Loucy (cell line): ENCODE measurements around the gene GRIP2.
A peak's percentile ranks its signal among the peaks of the same experiment; 100 is the strongest.

Experiments used
- H2AFZ ChIP-seq: fragments of 200-600 bp; sonication (generic); 2 replicates; pipeline ENCODE4 v1.6.0; 2016; ENCODE audit warnings: antibody characterized with exemption, mild to moderate bottlenecking, low read length, moderate library complexity
- H3F3A ChIP-seq: fragments of 200-600 bp; 2 replicates; pipeline ENCODE4 v1.6.0; 2016; ENCODE audit warnings: antibody characterized with exemption, low read depth, mild to moderate bottlenecking
- H3K27me3 ChIP-seq: fragments of 200-600 bp; sonication (generic); 2 replicates; pipeline ENCODE4 v1.6.1; 2014; ENCODE audit warnings: low read length, mild to moderate bottlenecking; ENCODE audit not compliant: insufficient read depth, poor library complexity, severe bottlenecking
- H3K36me3 ChIP-seq: fragments of 200-600 bp; sonication (generic); 2 replicates; pipeline ENCODE4 v1.6.1; 2016; ENCODE audit warnings: low read length; ENCODE audit not compliant: insufficient read depth
- H3K4me1 ChIP-seq: fragments of 200-600 bp; sonication (generic); 2 replicates; pipeline ENCODE4 v1.5.1; 2014; ENCODE audit warnings: low read length, mild to moderate bottlenecking; ENCODE audit not compliant: insufficient read depth, poor library complexity, severe bottlenecking
- H3K4me2 ChIP-seq: fragments of 200-600 bp; sonication (generic); 2 replicates; pipeline ENCODE4 v1.6.0; 2014; ENCODE audit warnings: antibody characterized with exemption, low read length, low read depth, mild to moderate bottlenecking; ENCODE audit not compliant: poor library complexity, severe bottlenecking
- H3K4me3 ChIP-seq: fragments of 200-600 bp; sonication (generic); 2 replicates; pipeline ENCODE4 v1.5.1; 2014; ENCODE audit warnings: low read length, mild to moderate bottlenecking, mixed read lengths; ENCODE audit not compliant: poor library complexity, severe bottlenecking
- H3K79me2 ChIP-seq: fragments of 200-600 bp; sonication (generic); 2 replicates; pipeline ENCODE4 v1.6.1; 2014; ENCODE audit warnings: low read length; ENCODE audit not compliant: insufficient read depth
- H3K9ac ChIP-seq: fragments of 200-600 bp; sonication (generic); 2 replicates; pipeline ENCODE4 v1.6.0; 2014; ENCODE audit warnings: mild to moderate bottlenecking, low read depth, low read length, moderate library complexity; ENCODE audit not compliant: poor library complexity, severe bottlenecking
- H3K9me2 ChIP-seq: fragments of 200-600 bp; sonication (generic); replicated peaks from 2 replicates; pipeline ENCODE4 v1.6.1; 2016; ENCODE audit warnings: low read depth, low read length, mixed read lengths
- H3K9me3 ChIP-seq: fragments of 200-600 bp; sonication (generic); 2 replicates; pipeline ENCODE4 v1.6.1; 2014; ENCODE audit warnings: mild to moderate bottlenecking, antibody characterized with exemption, low read length, low read depth; ENCODE audit not compliant: insufficient read depth
- H4K20me1 ChIP-seq: fragments of 200-600 bp; sonication (generic); 2 replicates; pipeline ENCODE4 v1.6.0; 2014; ENCODE audit warnings: antibody characterized with exemption, low read length, mild to moderate bottlenecking; ENCODE audit not compliant: insufficient read depth, poor library complexity, severe bottlenecking
- EZH2phosphoT487 ChIP-seq: fragments of 200-600 bp; IDR thresholded peaks from 2 replicates; pipeline ENCODE4 v1.6.1; 2018; ENCODE audit warnings: antibody characterized with exemption, mild to moderate bottlenecking, moderate library complexity, borderline replicate concordance
- TF ChIP-seq, protein P1 (sequence below): fragments of 200-600 bp; sonication (generic); conservative IDR thresholded peaks from 2 replicates; pipeline ENCODE4 v1.5.1; 2014; ENCODE audit warnings: mild to moderate bottlenecking, antibody characterized with exemption, low read length

GRIP2 gene

DNA sequence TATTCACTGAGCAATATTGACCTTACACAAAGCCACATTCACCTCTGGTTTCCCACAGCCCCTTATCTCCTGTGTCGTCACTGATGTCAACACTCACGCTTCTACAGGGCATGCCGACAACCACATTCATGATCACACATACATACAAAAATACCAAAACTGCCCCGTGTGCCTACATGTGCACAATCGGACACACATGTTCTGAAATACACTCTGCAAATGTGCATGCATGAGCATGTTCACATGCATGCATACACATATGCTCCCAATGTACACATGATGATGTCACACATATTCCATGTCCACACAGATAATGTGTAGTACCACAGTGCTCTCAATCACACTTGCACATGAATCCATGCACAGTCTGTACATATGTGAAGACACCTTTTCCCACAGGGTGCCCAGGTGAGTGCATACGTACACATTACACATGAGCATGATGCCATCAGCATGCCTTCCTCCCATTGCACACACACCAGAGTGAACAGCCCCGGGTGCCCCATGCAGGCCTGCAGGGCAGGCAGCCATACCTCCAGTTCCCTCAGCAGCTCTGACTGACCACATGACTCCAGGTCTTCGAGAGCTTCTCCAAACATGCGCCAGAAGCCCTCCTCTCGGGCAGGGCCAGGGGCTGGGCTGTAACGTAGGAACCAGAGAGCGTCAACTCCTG is 37.0 kb downstream of the GRIP2 start:
- no peaks in the 10 kb centered on the region for H3K9me2 ChIP-seq
- H3K27me3 ChIP-seq, result no peaks in the 10 kb centered on the region
- H3K9ac ChIP-seq, result no peak overlapping the region
- H3K4me2 ChIP-seq, result no peak overlapping the region
- H3K36me3 ChIP-seq, result no peaks in the 10 kb centered on the region
- no peaks in the 10 kb centered on the region for H3F3A ChIP-seq
- no peaks in the 10 kb centered on the region for H3K9me3 ChIP-seq
- H4K20me1 ChIP-seq, result no peaks in the 10 kb centered on the region
- TF ChIP-seq, protein P1, sequence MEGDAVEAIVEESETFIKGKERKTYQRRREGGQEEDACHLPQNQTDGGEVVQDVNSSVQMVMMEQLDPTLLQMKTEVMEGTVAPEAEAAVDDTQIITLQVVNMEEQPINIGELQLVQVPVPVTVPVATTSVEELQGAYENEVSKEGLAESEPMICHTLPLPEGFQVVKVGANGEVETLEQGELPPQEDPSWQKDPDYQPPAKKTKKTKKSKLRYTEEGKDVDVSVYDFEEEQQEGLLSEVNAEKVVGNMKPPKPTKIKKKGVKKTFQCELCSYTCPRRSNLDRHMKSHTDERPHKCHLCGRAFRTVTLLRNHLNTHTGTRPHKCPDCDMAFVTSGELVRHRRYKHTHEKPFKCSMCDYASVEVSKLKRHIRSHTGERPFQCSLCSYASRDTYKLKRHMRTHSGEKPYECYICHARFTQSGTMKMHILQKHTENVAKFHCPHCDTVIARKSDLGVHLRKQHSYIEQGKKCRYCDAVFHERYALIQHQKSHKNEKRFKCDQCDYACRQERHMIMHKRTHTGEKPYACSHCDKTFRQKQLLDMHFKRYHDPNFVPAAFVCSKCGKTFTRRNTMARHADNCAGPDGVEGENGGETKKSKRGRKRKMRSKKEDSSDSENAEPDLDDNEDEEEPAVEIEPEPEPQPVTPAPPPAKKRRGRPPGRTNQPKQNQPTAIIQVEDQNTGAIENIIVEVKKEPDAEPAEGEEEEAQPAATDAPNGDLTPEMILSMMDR, result no peak
- no peak for TF ChIP-seq EZH2phosphoT487
- H2AFZ ChIP-seq, result no peak overlapping the region
- no peaks in the 10 kb centered on the region for H3K4me1 ChIP-seq
- H3K79me2 ChIP-seq, result no peaks in the 10 kb centered on the region
- no peak overlapping the region for H3K4me3 ChIP-seq

DNA sequence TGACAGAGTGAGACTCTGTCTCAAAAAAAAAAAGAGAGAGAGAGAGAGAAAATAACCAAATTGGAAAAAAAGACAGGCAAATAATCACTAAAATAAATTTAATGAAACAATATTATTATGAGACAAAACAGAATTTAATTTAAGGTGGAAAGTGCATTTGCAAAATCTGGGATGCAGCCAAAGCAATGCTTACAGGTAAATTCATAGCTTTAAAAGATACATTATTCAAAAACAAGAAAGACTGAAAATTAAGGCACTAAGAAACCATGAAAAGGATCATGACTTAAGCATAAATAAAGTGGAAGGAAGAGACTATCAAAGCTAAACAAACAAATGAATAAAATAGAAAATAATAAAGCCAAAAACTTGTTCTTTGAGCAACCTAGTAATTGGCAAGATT is 37.7 kb downstream of the GRIP2 start:
- Histone ChIP-seq H3K4me1 (no peaks in the 10 kb centered on the region), H3K4me2 (no peak overlapping the region), H2AFZ (no peak overlapping the region), H3K9me3 (no peaks in the 10 kb centered on the region), H4K20me1 (no peaks in the 10 kb centered on the region), H3K27me3 (no peaks in the 10 kb centered on the region), H3K4me3 (no peak overlapping the region), H3F3A (no peaks in the 10 kb centered on the region), H3K9ac (no peak overlapping the region), H3K36me3 (no peaks in the 10 kb centered on the region), H3K9me2 (no peaks in the 10 kb centered on the region), H3K79me2 (no peaks in the 10 kb centered on the region)
- no peak for TF ChIP-seq EZH2phosphoT487
- TF ChIP-seq, protein P1, result no peak

DNA sequence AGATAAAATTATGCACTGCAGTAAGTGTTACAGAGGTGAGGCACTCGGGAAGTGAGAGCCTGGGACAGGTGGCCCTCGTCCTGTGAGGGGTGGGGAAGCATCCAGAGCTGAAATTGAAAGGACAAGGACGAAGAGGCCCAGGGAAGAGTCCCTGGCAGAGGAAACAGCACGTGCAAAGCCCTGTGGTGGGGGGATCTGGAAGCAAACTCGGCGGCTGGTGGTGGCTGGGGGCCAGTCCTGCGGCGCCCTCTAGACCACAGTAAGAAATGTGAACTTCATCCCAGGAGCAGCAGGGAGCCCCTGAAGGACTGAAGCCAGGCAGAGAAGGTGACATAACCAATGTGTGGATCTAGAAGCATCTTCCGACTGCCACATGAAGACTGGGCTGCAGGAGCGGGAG is 42.8 kb downstream of the GRIP2 start:
- Histone ChIP-seq H3F3A (no peaks in the 10 kb centered on the region), H3K27me3 (no peaks in the 10 kb centered on the region), H3K9me3 (no peaks in the 10 kb centered on the region), H3K4me3 (no peak overlapping the region), H4K20me1 (no peaks in the 10 kb centered on the region), H3K36me3 (no peaks in the 10 kb centered on the region), H3K4me1 (no peaks in the 10 kb centered on the region), H3K9ac (no peak overlapping the region), H3K9me2 (no peaks in the 10 kb centered on the region), H3K4me2 (no peak overlapping the region), H3K79me2 (no peaks in the 10 kb centered on the region), H2AFZ (no peak overlapping the region)
- no peak for TF ChIP-seq EZH2phosphoT487
- TF ChIP-seq, protein P1, result peak; percentile 45
